ENCODE results near the gene TSPO.
A peak's percentile ranks its signal among the peaks of the same experiment; 100 is the strongest.

TSPO gene

GRCh38 chr22:43179911-43180195 lies 28.5 kb downstream of the TSPO start:
- DNase-seq: no peak

DNA sequence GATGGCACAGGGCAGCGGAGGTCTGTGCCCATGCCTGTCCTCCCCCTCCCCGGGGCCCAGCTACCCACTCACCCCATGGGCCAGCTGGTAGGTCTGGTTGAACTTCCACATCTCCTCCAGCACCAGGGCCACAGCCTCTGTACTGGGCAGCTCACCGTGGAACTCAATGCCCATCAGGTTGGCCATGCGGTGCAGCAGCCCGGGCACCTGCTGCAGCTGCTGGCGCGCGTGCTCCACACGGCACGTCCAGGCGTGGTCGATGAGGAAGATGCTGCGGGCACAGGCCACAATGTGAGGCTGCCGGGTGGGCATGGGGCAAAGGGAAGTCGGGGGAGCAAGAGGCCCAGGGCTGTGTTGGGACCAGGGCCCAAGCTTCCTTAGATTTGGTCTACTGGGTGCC lies 29.3 kb downstream of the TSPO start:
- no peak for DNase-seq

DNA sequence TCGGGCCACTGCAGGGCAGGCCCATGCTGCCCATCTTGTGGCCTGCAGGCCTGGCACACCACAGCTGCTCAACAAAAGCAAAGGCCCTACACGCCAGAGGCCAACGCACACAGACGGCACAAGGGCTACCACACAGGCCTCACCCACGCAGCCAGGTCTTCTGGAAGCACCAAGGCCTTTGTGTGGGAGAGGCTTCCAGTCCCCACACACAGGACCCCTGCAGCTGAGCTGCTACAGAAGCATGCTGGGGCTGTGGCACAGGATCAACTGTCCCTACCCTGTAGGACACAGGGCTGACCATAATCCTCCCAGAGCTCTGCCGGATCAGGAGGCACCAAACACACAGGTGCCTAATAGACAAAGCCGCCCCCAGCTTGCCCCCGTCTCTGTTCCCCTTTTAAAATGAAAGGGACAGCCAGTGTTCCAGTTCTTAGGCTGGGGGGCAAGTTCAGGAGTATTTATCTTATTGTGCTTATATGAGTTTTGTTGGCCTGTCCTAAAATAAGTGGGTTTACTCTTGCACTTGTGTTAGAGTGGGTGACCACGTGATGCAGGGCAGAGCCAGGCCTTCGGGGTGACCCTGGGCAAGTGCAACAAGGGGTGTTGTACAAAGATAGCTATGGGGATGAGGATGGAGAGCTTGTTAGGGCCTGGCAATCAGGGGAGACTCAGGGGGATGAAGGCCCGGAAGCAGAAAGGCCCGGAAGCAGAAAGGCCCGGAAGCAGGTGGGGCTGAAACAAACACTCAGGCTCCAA lies 30.1 kb downstream of the TSPO start:
- no peak for DNase-seq

DNA sequence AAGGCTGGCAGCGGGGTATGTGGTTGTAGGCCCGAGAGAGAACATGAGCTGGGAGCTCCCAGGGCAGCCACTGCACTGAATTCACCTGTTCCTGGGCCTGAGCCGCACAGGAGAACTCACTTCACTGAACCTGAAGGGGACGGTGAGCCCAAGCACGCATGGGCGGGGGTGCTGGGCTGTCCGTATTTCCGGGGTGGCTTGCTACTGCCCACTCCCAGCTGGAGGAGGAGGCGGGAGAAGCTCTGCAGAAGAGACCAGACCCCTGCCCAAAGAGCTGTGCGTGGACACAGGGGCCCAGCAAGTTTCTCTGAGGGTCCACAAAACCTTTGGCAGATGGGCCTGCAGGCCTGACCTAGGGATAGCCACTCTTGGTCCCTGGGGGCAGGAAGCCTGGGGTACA lies 30.8 kb downstream of the TSPO start:
- DNase-seq: no peak

GRCh38 chr22:43182726-43183125 lies 31.4 kb downstream of the TSPO start:
- no peak for DNase-seq

GRCh38 chr22:43183496-43184277 lies 32.3 kb downstream of the TSPO start:
- peak; percentile 32 for DNase-seq

DNA sequence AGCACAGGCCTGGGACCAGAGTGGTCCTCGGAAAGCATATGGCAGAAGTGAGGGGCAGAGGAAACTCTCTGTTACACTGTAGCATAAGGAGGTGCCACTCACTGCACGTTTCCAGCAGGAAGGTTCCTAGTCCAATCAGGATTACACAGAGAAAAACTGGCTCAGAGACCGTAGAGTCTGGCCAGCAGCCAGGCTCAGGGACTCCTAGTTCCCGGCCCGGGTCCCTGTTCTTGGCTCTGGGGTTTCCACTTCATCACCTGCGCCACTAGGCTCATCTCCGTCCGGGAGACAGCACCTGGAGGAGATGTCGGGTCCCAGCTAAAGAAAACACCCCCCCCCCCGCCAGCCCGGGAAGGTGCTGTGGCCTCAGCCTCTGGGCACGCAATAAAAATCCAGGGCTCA lies 34.5 kb downstream of the TSPO start:
- DNase-seq: peak; percentile 48

- peak; percentile 66 for DNase-seq
These were observed 35.2 kb downstream of the TSPO start, which contains the start of gene TTLL12 for GRCh38 chr22:43186272-43187170. TSS of gene TTLL12 (minus strand) at chr22:43187134. CDS start at chr22:43187069, 65 bp downstream.

GRCh38 chr22:43187171-43188099 lies 36.1 kb downstream of the TSPO start:
- DNase-seq: peak; percentile 95

- DNase-seq: no peak
These were observed 37.6 kb downstream of the TSPO start for GRCh38 chr22:43188829-43189545.

DNA sequence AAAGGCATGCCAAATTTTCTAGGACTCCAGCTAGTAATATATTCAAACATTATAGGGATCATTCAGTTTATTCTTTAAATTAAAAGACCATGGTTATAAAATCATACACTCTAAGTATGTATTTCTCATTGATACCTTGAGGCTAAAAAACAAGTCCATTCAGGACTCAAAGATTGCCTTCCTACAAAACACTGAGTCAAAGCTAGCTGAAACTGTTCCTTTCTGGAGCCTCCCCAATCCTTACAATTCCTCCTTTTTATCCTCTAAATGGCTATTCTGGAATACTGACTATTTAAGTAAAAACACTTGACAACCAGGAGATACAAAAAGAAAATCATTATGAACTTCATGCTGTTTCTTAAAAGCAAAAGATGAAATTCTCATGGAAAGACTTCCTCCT lies 40.5 kb downstream of the TSPO start:
- no peak for DNase-seq

- peak; percentile 34 for DNase-seq
These were observed 46.0 kb downstream of the TSPO start for GRCh38 chr22:43197271-43197941.

GRCh38 chr22:43198126-43198525 lies 46.8 kb downstream of the TSPO start:
- no peak for DNase-seq

- no peak for DNase-seq
These were observed 47.6 kb downstream of the TSPO start for GRCh38 chr22:43198936-43199335.

- DNase-seq: no peak
These were observed 48.2 kb downstream of the TSPO start for GRCh38 chr22:43199541-43199940.

DNA sequence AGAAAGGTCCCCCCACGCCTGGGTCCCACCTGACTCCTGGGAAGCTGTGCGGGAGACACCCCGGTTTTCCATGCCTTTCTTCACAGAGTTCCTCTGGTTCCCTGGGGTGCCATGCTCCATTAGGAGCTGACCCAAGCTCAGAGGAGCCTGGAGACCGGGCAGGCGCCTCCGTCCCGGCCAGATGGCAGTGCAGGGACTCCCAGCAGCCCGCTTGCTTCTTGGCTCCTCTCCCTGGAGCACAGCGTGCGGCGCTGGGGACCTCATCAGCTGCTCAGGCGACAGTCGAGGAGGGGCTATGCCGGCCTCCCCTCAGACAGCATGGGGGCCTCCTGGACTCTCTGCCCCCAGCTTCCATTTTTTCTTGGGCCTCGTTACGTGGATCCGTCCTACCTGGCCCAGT lies 48.7 kb downstream of the TSPO start:
- no peak for DNase-seq

GRCh38 chr22:43200555-43200954 lies 49.2 kb downstream of the TSPO start:
- no peak for DNase-seq

DNA sequence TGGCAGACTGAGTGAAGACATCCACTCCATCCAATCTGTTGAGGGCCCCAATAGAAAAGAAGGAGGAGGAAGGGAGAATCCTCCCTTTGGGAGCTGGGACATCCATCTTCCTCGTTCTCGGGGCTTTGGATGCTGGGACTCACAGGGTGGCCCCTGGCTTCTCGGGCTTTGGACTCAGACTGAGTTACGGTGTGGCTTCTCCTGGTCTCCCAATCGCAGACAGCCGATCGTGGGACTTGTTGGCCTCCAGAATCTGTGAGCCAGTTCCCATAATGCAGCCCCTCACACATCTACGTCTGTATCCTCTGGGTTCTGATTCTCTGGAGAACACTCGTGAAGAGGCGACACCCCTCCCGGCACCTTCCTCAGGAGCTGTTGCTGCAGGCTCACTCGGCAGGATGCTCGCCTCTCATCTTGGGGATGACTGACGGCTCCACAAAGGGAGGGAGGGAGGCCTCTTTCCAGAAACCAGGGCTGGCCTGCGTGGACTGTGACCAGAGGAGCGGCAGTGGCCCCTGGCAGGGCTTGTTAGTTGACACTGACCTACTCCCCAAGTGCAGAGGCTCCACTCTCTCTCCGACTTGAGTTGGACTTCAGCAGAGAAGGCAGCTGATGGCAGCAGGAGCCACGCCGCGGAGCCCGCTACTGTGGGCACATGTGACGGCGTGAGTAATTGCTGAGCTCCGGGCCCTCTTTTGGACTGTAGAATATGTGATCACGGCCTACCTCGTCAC lies 50.3 kb downstream of the TSPO start:
- DNase-seq: no peak

DNA sequence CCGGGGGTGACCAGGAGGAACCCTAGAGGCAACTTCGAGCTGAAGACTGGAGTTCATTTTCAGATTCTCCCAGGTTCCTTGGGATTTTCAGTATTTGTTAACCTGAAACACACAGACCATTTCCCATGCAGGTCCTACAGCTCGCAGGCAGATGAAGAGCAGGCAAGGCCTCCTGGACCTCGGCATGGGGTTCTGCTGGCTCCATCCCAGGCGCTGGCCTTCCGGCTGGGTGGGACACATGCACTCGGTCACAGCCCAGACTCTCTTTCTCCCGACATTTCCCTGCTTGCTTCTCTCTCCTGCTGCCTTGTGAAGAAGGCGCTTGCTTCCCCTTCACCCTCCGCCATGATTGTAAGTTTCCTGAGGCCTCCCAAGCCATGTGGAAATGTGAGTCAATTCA lies 51.0 kb downstream of the TSPO start:
- no peak for DNase-seq

GRCh38 chr22:43202756-43203410 lies 51.5 kb downstream of the TSPO start:
- no peak for DNase-seq
